ENCODE data around the gene THAP7. TPM values are rescaled to one million over a fixed set of nuclear protein-coding genes. Genes with fewer than 3 reads are reported as not detected.
A peak's percentile ranks its signal among the peaks of the same experiment; 100 is the strongest.

Gene THAP7
- total RNA-seq, 1 donor from 2014 or later, result 17.0 TPM

DNA sequence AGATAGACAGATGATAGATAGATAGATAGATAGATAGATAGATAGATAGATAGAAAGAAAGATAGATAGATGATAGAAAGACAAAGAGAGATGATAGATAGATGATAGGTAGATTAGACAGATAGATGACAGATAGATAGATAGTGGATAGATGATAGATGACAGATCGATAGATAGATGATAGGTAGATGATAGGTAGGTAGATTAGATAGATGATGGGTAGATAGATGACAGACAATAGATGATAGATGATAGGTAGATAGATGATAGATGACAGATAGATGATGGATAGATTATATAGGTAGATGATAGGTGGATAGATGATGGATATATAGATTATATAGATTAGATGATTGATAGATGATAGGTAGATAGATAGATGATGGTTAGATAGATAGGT, 15.6 kb downstream of the THAP7 start:
- intact Hi-C loops (cut with DNase I), result no loop called here
- no peak for DNase-seq (ENCODE audit: missing footprints)
- no peak for ATAC-seq

DNA sequence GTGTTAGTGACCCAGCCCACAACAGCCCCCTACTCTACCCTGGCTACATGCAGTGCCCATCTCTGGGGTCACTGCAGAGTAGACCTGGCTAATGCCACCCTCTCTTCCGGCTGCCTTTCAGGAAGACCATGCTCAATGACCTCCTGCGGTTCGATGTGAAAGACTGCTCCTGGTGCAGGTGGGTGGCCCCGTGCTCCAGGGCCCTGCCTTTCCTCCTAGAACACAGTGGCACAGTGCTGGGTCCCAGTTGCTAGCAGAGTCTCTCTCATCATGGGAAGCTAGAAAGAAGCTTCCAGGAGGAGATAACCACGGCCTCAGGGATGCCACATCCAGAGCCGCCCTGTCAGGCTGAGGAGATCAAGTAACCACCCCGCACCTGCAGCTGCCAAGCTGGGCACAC, 16.2 kb downstream of the THAP7 start:
- intact Hi-C loops (cut with DNase I), result no loop called here
- ATAC-seq (no peak), DNase-seq (ENCODE audit: missing footprints) (no peak)

DNA sequence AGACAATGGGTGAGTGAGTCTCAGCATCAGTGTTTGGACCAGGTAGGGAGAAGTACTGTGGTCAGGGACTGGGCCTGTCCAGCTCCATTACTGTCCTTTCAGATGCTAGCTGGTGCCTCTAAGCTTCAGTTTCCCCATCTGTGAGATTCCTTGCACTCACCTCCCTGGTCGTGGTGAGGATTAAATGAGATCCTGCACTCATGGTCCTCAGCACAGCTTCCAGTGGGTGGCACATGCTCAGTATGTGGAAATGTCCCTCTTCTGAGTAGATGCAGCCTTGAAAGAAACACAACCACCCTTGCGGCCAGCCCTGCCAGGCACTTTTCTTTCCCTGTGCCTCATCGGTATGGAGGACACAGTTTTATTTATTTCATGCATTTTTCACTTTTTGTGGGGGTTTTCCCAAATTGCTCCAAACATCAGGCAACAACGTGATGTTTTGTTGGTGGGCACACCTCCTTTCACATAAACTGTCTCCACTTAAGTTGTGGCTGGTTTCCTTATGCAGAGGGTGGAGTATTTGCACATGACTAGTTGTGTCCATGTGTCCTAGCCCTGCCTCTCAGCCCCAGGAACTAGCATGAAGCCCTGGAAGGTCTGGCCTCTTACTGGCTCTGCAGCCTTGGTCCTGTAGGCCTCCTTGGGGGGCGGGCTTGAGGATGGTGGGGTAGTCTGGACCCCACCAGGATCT, 18.7 kb downstream of the THAP7 start:
- DNase-seq (ENCODE audit: missing footprints) (no peak), ATAC-seq (no peak)
- intact Hi-C loops (cut with DNase I), result no loop called here

DNA sequence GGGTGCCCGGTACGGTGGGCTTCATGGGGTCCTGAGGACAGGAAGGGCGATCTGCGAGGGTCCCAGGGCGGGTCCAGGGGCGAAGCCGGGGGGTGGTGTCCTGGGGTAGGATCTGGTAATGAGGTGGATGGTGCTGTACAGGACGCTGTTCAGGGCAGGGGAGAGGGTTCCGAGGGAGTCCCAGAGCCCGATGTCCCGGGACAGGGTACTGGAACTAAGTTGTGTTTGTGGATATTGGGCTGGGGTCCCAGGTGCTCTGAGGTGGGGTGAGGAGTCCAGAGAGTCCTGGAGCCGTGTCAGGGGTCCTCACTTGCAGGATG, 19.4 kb downstream of the THAP7 start:
- intact Hi-C loops (cut with DNase I), result loop anchor here (1.0 kb wide), 1 partner anchor 19 kb away; no protein-coding TSS in a partner anchor
- no peak for DNase-seq (ENCODE audit: missing footprints)
- no peak for ATAC-seq

DNA sequence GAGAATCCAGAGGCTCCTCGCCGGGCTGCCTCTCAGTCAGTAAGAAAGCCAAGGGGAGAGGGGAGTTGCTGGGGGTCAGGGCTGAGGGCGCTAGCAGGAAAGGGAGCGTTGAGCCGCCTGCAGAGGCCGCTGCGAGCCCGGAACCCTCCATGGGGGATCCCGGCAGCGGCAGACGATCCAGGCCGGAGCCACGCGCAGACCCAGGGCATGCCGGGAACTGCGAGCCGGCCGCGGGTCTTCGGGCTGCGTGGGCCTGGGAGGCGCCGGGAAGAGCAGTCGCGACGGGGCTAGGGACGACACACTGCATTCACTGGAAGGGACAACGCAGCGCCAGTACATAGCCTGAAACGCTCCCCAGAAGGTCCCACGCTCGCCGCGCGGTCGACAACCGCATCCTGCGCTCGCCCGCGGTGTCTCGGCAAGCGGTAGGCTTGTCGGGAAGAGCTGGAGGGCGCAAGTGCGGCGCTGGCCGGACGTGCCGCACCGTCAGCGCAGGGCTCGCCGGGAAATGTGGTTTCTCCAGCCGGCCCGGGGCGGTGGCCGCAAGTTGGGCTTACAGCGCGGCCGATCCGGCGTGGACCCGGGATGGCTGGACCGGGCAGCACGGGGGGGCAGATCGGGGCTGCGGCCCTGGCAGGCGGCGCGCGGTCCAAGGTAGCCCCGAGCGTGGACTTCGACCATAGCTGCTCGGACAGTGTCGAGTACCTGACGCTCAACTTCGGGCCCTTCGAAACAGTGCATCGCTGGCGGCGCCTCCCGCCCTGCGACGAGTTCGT, 19.9 kb downstream of the THAP7 start, which contains the start of gene LZTR1:
LZTR1 (plus strand) TSS at position 511 of the 776 bp plus-strand sequence; CDS start at position 586, 75 bp downstream.
- DNase-seq (ENCODE audit: missing footprints) (peak; percentile 94), ATAC-seq (peak; percentile 94)
- intact Hi-C loops (cut with DNase I), result loop anchor here (1.0 kb wide), 1 partner anchor 19 kb away; no protein-coding TSS in a partner anchor

DNA sequence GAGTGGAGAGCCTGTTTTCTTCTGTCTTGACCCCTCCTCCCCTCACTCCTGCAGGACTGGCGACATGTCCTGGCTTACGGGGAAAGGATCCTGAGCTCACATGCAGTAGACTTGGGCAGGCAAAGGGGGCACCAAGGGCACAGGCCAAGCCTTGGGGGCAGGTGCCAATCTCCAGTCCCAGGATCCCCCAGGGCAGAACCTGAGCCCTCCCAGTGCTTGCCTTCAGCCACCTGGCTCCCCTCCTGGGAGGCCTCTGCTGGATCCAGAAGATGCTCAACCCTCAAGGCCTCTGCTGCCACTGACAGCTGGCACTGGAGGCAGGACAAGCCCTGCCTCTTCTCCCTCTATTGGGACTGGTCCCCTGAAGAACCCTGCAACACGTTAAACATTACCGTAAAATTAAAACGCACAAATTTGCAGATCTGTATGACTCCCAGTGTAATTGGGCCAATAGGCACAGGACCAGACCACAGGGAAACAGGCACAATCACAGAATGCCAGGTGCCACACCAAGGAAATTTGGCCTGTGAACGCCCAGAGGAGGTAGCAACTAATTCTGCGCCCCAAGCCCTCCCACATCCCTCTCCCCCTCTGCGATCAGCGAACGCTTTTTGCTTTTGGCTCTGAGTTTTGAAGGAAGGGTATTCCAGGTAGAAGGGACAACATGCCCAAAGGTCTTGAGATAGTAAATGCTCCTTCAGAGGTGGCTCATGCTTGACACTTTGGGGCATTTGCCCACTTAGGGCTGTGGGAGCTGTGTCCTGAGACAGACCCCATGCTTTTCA, 20.8 kb downstream of the THAP7 start:
- no peak for DNase-seq (ENCODE audit: missing footprints)
- intact Hi-C loops (cut with DNase I), result no loop called here
- ATAC-seq, result no peak

DNA sequence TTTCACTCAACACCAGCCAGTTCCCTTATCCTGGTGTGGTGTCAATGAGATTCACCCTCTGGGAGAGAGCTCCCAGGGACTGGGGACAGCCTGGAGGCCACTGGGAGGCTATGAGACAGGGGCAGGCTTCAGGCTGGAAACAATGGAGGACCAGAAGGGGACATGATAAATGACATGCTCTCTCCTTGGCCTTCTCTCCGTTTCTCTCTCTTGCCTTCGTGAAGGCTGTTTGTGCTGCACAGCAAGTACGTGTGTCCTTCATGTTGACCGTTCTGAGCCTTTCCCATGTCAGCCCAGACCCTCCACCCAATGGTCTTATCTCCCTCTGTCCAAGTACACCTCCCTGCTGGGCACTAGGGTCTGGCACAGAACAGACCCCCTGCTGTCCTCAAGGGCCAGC, 21.4 kb downstream of the THAP7 start:
- no peak for DNase-seq (ENCODE audit: missing footprints)
- ATAC-seq, result no peak
- intact Hi-C loops (cut with DNase I), result no loop called here

DNA sequence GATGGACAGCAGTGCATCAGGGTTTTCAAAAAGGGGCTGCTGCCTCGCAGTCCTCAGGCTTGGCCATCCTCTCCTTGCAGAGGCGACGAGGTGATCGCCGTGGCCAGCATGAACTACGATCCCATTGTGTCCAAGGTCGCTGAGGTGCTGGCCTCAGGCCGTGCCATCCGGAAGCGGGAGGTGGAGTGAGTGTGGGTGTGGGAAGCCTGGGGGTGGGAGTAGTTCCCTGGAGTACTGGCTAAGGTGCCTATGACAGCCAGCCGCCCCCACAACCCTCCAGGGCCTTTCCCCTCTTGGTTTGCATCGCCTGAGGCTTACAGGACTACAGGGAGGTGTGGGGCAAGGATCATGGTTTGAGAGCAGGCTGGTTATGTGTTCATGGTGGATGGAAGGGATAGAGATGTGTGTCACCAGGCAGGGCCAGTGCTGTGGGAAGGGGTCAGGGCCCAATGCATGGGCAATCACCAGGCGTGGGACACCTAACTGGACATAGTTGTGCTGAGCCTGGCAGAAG, 21.9 kb downstream of the THAP7 start:
- intact Hi-C loops (cut with DNase I), result no loop called here
- no peak for DNase-seq (ENCODE audit: missing footprints)
- no peak for ATAC-seq

DNA sequence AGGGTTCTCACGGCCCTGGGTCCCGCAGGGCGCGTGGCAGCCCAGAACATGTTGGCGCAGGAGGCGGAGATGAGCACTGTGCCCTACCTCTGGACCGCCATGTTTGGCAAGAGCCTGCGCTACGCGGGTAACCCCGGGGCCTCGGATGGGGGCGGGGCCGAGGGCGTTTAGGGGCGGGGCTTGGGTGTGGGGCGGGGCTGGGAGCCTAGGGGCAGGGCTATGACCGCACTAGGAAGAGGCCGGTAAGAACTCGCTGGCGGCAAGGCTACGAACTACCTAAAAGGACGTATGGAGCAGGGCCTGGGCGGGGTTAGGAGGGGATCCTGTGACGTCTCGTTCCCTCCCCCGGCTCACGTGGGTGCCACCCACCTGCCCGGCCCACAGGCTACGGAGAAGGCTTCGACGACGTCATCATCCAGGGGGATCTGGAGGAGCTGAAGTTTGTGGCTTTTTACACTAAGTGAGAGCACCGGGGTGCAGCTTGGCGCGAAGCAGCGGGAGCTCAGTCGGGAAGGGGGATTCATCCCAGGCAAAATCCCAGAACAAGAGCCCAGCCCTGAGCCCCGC, 22.6 kb downstream of the THAP7 start:
- ATAC-seq (peak; percentile 17), DNase-seq (ENCODE audit: missing footprints) (no peak)
- intact Hi-C loops (cut with DNase I), result no loop called here

DNA sequence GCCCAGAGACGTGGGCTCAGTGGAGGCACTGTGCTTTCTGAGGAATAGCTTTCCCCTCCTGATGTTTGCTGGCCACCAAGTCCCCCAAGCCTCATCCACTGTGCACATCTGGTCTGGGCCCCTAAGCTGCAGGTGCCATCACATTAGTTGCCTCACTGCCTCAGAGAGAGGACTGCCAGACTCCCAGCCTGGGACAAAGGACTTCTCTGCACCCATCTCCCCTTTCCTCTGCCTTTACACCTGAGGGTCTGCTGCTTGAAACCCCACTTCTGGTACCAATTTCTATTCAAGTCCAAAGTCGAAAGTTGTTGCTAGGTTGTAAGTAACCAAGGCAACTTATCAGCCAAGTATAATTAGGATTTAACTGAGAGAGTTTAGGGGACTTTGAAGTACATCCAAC, 23.5 kb downstream of the THAP7 start:
- ATAC-seq (no peak), DNase-seq (ENCODE audit: missing footprints) (no peak)
- intact Hi-C loops (cut with DNase I), result no loop called here

DNA sequence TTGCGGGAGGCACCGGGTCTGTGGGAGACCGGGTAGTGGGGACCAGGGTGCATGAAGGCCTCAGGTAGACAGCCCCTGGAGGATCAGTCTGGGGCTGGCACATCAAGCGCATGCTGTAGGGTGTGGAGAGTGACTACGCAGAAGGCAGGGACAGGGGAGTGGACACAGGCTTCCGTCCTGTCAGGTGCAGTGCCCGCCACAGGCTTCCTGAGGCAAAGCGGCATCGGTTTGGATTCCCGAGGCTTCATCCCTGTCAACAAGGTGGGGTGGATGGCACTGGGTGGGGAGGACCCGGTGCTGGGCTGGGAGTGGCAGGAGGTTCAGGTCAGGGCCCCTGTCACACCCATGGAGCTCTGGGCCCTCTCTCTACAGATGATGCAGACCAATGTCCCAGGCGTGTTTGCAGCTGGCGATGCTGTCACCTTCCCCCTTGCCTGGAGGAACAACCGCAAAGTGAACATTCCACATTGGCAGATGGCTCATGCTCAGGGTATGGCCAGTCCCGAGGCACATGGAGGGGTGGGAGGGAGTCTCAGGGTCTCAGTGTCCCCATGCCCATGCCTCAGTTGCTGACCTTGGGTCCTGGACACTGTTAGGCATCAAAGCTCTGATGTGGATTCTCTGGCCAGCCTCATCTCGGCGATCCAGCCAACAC, 24.3 kb downstream of the THAP7 start:
- no peak for ATAC-seq
- intact Hi-C loops (cut with DNase I), result no loop called here

DNA sequence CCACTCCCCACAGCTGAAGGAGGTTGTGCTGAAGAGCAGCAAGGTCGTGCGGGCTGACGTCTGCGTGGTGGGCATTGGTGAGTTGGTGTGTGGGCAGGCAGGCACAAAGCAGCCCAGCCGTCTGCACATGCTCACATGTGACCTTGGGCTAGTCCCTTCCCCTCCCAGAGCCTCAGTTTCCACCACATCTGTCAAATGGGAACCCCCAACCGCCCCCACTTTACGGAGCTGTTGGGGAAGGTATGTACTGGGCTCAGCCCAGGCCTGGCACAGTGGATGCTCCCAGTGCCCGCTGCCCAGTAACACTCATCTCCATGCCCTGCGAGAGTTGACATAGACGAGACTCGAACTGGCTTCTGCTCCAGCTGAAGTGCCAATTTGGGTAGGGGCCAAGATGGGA, 24.9 kb downstream of the THAP7 start:
- intact Hi-C loops (cut with DNase I), result no loop called here
- no peak for ATAC-seq
- DNase-seq (ENCODE audit: missing footprints), result peak; percentile 50

More for the DNA sequence above, 24.3 kb downstream of the THAP7 start:
- DNase-seq (ENCODE audit: missing footprints), result peak; percentile 52

DNA sequence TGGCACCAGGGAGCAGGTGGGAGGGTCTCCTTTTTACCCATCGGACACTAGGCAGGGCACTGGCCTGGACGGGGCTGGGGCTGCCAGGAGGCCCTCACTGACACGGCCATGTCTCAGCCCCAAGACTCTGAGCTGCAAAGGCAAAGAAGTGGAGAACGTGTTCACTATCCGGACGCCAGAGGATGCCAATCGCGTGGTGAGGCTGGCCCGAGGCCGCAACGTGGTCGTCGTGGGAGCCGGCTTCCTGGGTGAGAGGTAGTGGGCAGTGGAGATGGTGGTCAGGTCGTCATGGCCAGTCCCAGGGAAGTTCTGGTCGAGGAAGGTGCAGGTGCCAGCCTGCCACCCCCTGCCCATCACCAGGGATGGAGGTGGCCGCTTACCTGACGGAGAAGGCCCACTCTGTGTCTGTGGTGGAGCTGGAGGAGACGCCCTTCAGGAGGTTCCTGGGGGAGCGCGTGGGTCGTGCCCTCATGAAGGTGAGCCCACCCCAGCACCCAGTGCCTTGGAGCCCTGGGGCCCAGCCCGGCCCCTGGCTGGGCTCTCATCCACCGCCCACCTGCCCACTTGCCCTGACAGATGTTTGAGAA, 25.5 kb downstream of the THAP7 start:
- ATAC-seq (no peak), DNase-seq (ENCODE audit: missing footprints) (no peak)
- intact Hi-C loops (cut with DNase I), result no loop called here

DNA sequence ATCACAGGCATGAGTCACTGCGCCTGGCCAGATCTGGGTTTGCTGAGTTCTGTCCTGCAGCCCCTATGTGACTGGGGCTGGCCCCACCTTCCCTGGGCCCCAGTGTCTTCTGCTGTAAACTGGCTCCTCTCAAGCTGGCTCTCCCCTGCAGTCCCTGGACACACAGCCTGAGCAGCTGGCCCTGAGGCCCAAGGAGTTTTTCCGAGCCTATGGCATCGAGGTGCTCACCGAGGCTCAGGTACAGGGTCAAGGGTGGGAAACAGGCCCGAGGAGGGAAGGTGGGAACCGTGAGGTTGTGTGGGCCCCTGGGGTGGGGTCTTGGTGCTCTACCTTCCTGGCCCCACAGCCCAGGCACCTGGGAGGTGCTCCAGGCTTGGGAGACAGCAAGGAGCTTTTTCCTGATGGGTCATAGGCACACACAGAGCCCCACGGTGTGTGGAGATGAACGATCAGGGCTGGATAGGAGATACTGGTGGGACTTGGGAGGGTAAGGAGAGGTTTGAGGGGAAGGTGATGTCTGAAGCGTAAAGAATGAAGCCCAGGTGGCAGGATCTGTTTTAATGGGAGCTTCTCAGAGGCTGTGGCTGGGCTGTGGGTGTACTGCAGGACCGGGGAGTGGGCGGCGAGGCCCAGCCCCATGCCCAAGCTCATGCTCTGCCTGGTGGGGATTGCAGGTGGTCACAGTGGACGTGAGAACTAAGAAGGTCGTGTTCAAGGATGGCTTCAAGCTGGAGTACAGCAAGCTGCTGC, 26.2 kb downstream of the THAP7 start:
- intact Hi-C loops (cut with DNase I), result no loop called here
- ATAC-seq, result no peak
- peak; percentile 63 for DNase-seq (ENCODE audit: missing footprints)

DNA sequence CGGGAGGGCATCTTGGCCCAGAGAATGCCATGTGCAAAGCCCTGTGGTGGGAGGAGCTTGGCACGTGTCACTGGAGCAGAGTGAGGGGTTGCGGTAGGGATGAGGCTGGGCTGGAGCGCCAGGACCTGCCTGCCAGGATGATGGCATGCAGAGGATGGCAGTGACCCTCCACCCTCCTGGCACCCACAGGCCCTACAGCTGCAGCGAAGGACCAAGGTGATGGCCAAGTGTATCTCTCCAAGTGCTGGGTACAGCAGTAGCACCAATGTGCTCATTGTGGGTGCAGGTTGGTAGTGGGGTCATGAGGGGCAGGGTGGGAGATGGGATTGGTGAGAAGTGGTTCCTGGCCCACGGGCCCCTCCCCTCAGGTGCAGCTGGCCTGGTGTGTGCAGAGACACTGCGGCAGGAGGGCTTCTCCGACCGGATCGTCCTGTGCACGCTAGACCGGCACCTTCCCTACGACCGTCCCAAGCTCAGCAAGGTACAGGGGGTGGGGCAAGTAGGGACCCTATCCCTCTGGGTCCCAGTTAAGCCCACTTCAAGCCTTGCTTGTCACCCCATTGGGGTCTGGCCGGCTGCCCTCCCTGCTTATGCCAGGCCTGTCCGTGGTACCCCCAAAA, 27.5 kb downstream of the THAP7 start:
- peak; percentile 50 for DNase-seq (ENCODE audit: missing footprints)
- intact Hi-C loops (cut with DNase I), result no loop called here
- ATAC-seq, result no peak

DNA sequence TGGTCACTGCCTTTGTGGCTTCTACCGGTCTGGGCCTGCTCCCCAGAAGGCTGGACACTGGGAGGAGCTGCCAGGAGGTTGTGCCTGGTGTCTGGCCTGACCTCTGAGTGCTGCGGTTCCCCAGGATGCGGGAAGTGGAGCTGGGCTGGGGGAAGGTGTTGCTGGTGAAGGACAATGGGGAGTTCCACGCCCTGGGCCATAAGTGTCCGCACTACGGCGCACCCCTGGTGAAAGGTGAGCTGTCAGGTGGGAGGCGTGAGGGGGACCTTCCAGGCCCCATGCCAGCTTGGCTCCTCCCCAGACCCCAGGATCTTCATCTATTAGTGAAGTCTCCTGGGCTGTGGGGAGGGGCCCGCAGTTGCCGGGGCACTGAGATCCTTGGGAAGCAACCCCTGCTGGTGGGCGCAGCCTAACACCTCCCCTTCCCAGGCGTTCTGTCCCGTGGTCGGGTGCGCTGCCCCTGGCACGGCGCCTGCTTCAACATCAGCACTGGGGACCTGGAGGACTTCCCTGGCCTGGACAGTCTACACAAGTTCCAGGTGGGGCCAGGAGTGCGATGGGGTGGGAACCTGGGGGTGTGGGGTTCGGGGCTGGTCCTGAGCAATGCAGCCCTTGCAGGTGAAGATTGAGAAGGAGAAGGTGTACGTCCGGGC, 28.2 kb downstream of the THAP7 start:
- ATAC-seq (no peak), DNase-seq (ENCODE audit: missing footprints) (peak; percentile 65)
- intact Hi-C loops (cut with DNase I), result no loop called here
